BJ (cell line): ENCODE measurements around the gene ADAM22. TPM values are rescaled to one million over a fixed set of nuclear protein-coding genes. Genes with fewer than 3 reads are reported as not detected.

Experiments
- CTCF ChIA-PET: fragments of 350-600 bp; formaldehyde crosslinking; extraction: SDS; loops from one replicate; lab custom pipeline; 2021; ENCODE audit warnings: antibody characterized with exemption, inconsistent platforms; lab: Yijun Ruan, JAX
- POLR2A ChIA-PET: fragments of 300-600 bp; sonication (Branson Sonifier 250); formaldehyde crosslinking; extraction: SDS; loops from one replicate; lab custom pipeline; 2021; ENCODE audit warnings: antibody characterized with exemption; lab: Charles Lee
- DNase-seq: peaks from one replicate; pipeline ENCODE4 v3.0.0-alpha.2; 2011; ENCODE audit warnings: low read depth
- H3K27me3 ChIP-seq: 2 replicates; pipeline ENCODE4 v1.6.0; 2011; ENCODE audit warnings: low read length; ENCODE audit not compliant: control insufficient read depth, insufficient read depth
- H3K36me3 ChIP-seq: 2 replicates; pipeline ENCODE4 v1.5.1; 2011; ENCODE audit warnings: low read length; ENCODE audit not compliant: control insufficient read depth, insufficient read depth
- H3K4me3 ChIP-seq: 2 replicates; pipeline ENCODE4 v1.5.1; 2011; ENCODE audit warnings: low read depth, mild to moderate bottlenecking, control low read depth, low read length
- polyA plus RNA-seq: library from polyadenylated mRNA; depleted of rRNA; stranded (reverse); fragments of >200 nt; gene quantifications from 2 replicates; pipeline ENCODE4 v1.2.3, GENCODE V29; 2011
- TF ChIP-seq, protein P1 (sequence below): IDR thresholded peaks from 2 replicates; pipeline ENCODE4 v1.5.1; 2011; ENCODE audit warnings: low read depth, mild to moderate bottlenecking, control low read depth, inconsistent platforms, low read length, moderate library complexity; ENCODE audit not compliant: insufficient read depth

The ADAM22 gene
- polyA plus RNA-seq, 1 experiment, result 0.04 TPM

DNA sequence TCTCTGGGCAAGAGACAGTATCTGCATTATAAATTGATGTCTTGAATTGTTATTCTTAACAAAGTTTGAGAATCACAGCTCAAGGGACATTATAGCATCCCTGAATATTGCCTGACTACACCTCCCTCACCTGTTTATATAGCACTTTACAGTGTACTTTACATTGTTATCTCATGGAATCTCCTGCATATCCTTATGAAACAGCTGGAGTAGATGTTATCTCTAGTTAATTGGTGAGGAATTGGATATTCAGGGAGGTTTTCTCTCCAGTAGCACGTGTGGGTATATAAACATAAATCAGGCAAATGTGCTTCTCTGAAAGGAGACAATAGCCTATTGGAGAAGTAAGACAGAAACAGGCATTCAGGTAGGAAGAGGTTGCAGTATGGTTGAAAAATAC is 168.6 kb downstream of the ADAM22 start:
- ChIA-PET POLR2A (no interaction called here), CTCF (interaction anchor here (1.2 kb wide), 1 partner anchor 10 kb away, joined by 3 read pairs; no protein-coding TSS in a partner anchor)
- DNase-seq, result no peak
- no peaks in the 10 kb centered on the region for H3K36me3 ChIP-seq
- no peak overlapping the region for H3K4me3 ChIP-seq
- no peaks in the 10 kb centered on the region for H3K27me3 ChIP-seq
- TF ChIP-seq, protein P1, sequence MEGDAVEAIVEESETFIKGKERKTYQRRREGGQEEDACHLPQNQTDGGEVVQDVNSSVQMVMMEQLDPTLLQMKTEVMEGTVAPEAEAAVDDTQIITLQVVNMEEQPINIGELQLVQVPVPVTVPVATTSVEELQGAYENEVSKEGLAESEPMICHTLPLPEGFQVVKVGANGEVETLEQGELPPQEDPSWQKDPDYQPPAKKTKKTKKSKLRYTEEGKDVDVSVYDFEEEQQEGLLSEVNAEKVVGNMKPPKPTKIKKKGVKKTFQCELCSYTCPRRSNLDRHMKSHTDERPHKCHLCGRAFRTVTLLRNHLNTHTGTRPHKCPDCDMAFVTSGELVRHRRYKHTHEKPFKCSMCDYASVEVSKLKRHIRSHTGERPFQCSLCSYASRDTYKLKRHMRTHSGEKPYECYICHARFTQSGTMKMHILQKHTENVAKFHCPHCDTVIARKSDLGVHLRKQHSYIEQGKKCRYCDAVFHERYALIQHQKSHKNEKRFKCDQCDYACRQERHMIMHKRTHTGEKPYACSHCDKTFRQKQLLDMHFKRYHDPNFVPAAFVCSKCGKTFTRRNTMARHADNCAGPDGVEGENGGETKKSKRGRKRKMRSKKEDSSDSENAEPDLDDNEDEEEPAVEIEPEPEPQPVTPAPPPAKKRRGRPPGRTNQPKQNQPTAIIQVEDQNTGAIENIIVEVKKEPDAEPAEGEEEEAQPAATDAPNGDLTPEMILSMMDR, result no peak

DNA sequence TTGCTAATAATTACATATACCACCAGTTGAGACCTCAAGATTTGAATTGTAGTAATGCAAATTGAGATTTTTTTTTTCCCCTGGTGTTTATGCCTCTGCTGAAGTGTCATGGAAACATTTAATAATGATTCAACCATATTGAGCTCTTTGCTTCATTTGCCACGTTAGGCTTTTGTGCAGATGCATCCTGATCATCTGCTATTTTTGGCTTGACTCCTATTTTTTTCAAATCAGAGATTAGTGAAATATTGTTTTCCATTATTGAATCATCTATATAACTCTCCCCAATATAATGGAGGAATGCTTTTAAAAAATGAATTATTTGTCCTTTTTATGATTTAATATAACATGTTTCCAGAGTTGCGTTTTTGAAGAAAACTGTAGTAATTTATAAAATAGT is 170.7 kb downstream of the ADAM22 start:
- TF ChIP-seq, protein P1, result no peak
- POLR2A ChIA-PET, result no interaction called here
- H3K27me3 ChIP-seq, result no peaks in the 10 kb centered on the region
- CTCF ChIA-PET, result interaction anchor here (0.7 kb wide), 2 partner anchors 9 to 91 kb away, joined by 3 read pairs; no protein-coding TSS in a partner anchor
- no peaks in the 10 kb centered on the region for H3K36me3 ChIP-seq
- DNase-seq, result no peak
- no peak overlapping the region for H3K4me3 ChIP-seq

DNA sequence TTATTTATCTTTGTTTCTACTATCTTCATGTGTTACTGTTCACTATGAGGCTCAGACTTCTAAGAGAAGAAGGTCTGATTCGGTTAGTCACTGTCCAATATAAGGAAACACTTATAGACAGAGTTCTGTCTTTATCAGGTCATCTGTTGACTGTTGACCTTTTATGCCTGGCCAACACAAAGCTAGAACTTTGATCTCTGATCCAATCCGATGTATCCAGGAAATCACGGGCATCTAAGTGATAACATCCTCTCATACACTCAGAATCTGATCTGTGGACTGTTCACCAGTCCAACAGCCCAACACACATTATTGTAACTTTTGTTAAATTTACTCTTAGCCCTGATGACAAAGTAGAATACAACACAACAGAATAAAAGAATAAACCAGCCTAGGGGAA is 171.2 kb downstream of the ADAM22 start:
- no peak overlapping the region for H3K4me3 ChIP-seq
- H3K27me3 ChIP-seq, result no peaks in the 10 kb centered on the region
- DNase-seq, result no peak
- TF ChIP-seq, protein P1, result no peak
- H3K36me3 ChIP-seq, result no peaks in the 10 kb centered on the region
- POLR2A ChIA-PET, result no interaction called here
- CTCF ChIA-PET, result interaction anchor here (0.7 kb wide), 2 partner anchors 9 to 91 kb away, joined by 3 read pairs; no protein-coding TSS in a partner anchor

DNA sequence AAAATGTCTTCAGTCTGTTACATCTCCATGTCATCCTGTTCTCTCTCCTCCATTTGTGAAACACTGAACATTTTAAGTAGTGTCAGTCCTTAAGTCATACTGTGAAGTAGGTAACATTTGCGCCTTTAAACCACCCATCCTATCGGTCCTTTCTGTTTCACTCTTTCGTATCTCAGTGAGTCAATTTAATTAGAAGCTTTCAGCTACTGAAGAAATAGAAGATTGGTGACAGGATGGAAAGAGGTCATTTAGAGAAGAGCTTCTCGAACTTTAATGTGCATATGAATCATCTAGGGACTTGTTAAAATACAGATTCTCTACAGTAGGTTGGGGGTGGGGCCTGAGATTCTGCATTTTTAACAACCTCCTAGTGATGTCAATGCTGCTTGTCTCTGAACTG is 172.4 kb downstream of the ADAM22 start:
- H3K36me3 ChIP-seq, result no peaks in the 10 kb centered on the region
- DNase-seq, result no peak
- ChIA-PET CTCF (no interaction called here), POLR2A (no interaction called here)
- TF ChIP-seq, protein P1, result no peak
- no peaks in the 10 kb centered on the region for H3K27me3 ChIP-seq
- H3K4me3 ChIP-seq, result no peak overlapping the region

DNA sequence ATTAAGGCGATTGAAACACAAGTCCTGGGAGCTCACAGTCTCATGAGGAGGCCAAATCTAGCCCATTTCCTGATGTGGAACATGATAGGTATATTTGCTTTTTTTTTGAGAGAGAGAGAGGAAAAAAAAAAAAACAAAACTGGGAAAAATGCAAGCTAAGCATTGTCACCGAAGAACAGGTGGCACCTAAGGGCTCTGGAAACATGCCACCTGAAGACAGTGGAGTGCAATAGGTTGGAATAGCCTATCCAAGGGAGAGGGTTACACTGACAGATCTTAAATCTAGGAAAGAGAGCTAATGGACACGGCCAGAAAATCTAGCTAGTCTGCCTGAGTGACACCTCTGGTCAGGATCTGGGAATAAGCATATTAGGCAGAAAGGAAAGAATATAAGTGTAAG is 175.6 kb downstream of the ADAM22 start:
- CTCF ChIA-PET, result no interaction called here
- Histone ChIP-seq H3K4me3 (no peak overlapping the region), H3K27me3 (no peaks in the 10 kb centered on the region; the same call in 1 of the 2 replicates), H3K36me3 (no peaks in the 10 kb centered on the region)
- no peak for DNase-seq
- TF ChIP-seq, protein P1, result no peak
- POLR2A ChIA-PET, result no interaction called here
